ENCODE results near the gene GLT8D2.

GRCh38 chr12:103975368-103975767 is 74.6 kb downstream of the GLT8D2 start:
- TF ChIP-seq CTCF (conservative IDR thresholded peaks at IDR 0.05) (no peak), ZFX (IDR thresholded peaks at IDR 0.05) (no peak)
